PC-9 (cell line): Measurements from ENCODE around the gene PROSER2. TPM values are rescaled to one million over a fixed set of nuclear protein-coding genes. Genes with fewer than 3 reads are reported as not detected.
A peak's percentile ranks its signal among the peaks of the same experiment; 100 is the strongest.

Experiments
- BruUV-seq: library from RNA; stranded (reverse); fragments of 400-500 nt; replicated peaks from 2 replicates; lab custom pipeline; 2021; lab: Mats Ljungman, UMichigan
- CTCF ChIA-PET: fragments of 300-600 bp; sonication (Branson Sonifier 250); formaldehyde crosslinking; loops from one replicate; lab custom pipeline; 2022; ENCODE audit warnings: antibody characterized with exemption; lab: Charles Lee
- POLR2A ChIA-PET: fragments of 300-600 bp; sonication (Branson Sonifier 250); formaldehyde crosslinking; loops from one replicate; lab custom pipeline; 2022; ENCODE audit warnings: antibody characterized with exemption; ENCODE audit not compliant: unreplicated experiment; lab: Charles Lee
- DNase-seq, 2 experiments: peaks; one replicate each; pipeline versions ENCODE4 v3.0.0 to v3.0.0-alpha.2; 2015 to 2022; ENCODE audit warnings: mixed read lengths in 1 of 2
- H2AFZ ChIP-seq: fragments of 200-600 bp; sonication (generic); 2 replicates; pipeline ENCODE4 v1.8.1; 2017; ENCODE audit warnings: antibody characterized with exemption
- H3F3A ChIP-seq: fragments of 200-600 bp; sonication (generic); 2 replicates; pipeline ENCODE4 v1.8.1; 2017; ENCODE audit warnings: antibody characterized with exemption, mild to moderate bottlenecking, low read depth; ENCODE audit not compliant: insufficient read depth
- H3K27ac ChIP-seq: fragments of 200-600 bp; sonication (generic); 2 replicates; pipeline ENCODE4 v1.6.1; 2016; ENCODE audit warnings: mixed run types
- H3K27me3 ChIP-seq: fragments of 200-600 bp; sonication (generic); 2 replicates; pipeline ENCODE4 v1.6.1; 2016; ENCODE audit warnings: low read depth, mixed run types; ENCODE audit not compliant: insufficient read depth
- H3K36me3 ChIP-seq: fragments of 200-600 bp; sonication (generic); 2 replicates; pipeline ENCODE4 v1.6.1; 2016; ENCODE audit warnings: low read depth, mixed run types
- H3K4me1 ChIP-seq: fragments of 200-600 bp; sonication (generic); replicated peaks from 2 replicates; pipeline ENCODE4 v1.6.1; 2016; ENCODE audit warnings: mixed run types; ENCODE audit not compliant: insufficient read depth
- H3K4me2 ChIP-seq: fragments of 200-600 bp; sonication (generic); 2 replicates; pipeline ENCODE4 v1.6.1; 2017; ENCODE audit warnings: mixed run types
- H3K4me3 ChIP-seq: fragments of 200-600 bp; sonication (generic); 2 replicates; pipeline ENCODE4 v1.6.1; 2016; ENCODE audit warnings: mixed run types
- H3K79me2 ChIP-seq: fragments of 200-600 bp; sonication (generic); 2 replicates; pipeline ENCODE4 v1.6.1; 2017; ENCODE audit warnings: low read depth, mixed run types
- H3K9me2 ChIP-seq: fragments of 200-600 bp; sonication (generic); 2 replicates; pipeline ENCODE4 v1.8.1; 2017; ENCODE audit warnings: mild to moderate bottlenecking; ENCODE audit not compliant: insufficient read depth
- H3K9me3 ChIP-seq: fragments of 200-600 bp; sonication (generic); 2 replicates; pipeline ENCODE4 v1.8.1; 2016; ENCODE audit warnings: low read depth; ENCODE audit not compliant: insufficient read depth
- H4K20me1 ChIP-seq: fragments of 200-600 bp; sonication (generic); 2 replicates; pipeline ENCODE4 v1.8.1; 2017; ENCODE audit not compliant: insufficient read depth
- EZH2 ChIP-seq: fragments of 200-600 bp; sonication (generic); IDR thresholded peaks from 2 replicates; pipeline ENCODE4 v1.8.0; 2017; ENCODE audit warnings: antibody characterized with exemption, low read depth
- intact Hi-C: fragments of 100-400 bp; cut with micrococcal nuclease; formaldehyde crosslinking; loops from one replicate; pipeline ENCODE4 v1.10.0; 2022; ENCODE audit not compliant: unreplicated experiment
- total RNA-seq: library from RNA; stranded (reverse); gene quantifications from 2 replicates; pipeline ENCODE4 v1.2.3, GENCODE V29; 2021
- TF ChIP-seq, protein P1 (sequence below): fragments of 200-600 bp; sonication (generic); conservative IDR thresholded peaks from 2 replicates; pipeline ENCODE4 v1.6.1; 2017; ENCODE audit warnings: mixed run types, antibody characterized with exemption, mild to moderate bottlenecking, moderate library complexity

PROSER2 gene
- total RNA-seq, 1 experiment from 2014 or later: 66.6 TPM

DNA sequence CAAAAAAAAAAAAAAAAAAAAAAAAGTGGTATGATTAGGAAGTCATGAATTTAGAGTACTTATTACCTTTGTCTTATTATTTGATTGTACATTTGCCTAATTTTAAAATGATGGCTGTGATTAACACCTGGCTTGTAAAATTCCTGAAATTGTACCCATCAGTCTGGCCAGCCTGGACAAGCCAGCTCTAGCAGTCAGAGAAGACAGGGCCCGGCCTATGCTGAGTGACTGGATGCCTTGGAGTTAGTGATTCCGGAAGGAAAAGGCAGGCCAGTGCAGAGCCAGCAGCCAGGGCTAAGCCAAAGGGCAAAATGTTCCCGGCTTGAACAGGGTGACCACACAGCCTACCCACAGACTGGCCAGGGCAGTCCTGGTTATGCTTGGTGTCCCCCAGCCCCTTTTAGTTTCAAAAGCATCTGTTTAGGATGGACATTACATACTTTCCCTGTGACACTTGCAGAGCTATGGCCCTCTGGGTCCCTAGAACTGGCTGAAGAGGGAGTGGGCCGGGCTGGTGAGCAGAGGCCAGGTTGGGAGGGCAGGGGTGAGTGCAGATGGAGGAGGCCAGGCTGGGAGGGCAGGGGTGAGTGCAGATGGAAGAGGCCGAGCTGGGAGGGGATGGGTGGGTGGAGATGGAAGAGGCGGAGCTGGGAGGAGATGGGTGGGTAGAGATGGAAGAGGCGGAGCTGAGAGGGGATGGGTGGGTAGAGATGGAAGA lies 61.7 kb downstream of the PROSER2 start:
- ChIA-PET CTCF (no interaction called here), POLR2A (no interaction called here)
- Histone ChIP-seq H3K36me3 (no peaks in the 10 kb centered on the region), H3K9me2 (no peaks in the 10 kb centered on the region), H3K27ac (no peak overlapping the region), H3F3A (peaks cover 43% of the 10 kb centered on the region), H4K20me1 (no peaks in the 10 kb centered on the region), H3K27me3 (no peaks in the 10 kb centered on the region), H3K79me2 (no peaks in the 10 kb centered on the region), H3K4me2 (no peak overlapping the region), H3K9me3 (no peaks in the 10 kb centered on the region), H3K4me1 (peaks cover 59% of the 10 kb centered on the region), H3K4me3 (no peak overlapping the region), H2AFZ (no peak overlapping the region)
- no TSS peak for BruUV-seq
- intact Hi-C loops: no loop called here
- DNase-seq: no peak
- TF ChIP-seq, protein P1, sequence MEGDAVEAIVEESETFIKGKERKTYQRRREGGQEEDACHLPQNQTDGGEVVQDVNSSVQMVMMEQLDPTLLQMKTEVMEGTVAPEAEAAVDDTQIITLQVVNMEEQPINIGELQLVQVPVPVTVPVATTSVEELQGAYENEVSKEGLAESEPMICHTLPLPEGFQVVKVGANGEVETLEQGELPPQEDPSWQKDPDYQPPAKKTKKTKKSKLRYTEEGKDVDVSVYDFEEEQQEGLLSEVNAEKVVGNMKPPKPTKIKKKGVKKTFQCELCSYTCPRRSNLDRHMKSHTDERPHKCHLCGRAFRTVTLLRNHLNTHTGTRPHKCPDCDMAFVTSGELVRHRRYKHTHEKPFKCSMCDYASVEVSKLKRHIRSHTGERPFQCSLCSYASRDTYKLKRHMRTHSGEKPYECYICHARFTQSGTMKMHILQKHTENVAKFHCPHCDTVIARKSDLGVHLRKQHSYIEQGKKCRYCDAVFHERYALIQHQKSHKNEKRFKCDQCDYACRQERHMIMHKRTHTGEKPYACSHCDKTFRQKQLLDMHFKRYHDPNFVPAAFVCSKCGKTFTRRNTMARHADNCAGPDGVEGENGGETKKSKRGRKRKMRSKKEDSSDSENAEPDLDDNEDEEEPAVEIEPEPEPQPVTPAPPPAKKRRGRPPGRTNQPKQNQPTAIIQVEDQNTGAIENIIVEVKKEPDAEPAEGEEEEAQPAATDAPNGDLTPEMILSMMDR: no peak
- TF ChIP-seq EZH2: no peak

DNA sequence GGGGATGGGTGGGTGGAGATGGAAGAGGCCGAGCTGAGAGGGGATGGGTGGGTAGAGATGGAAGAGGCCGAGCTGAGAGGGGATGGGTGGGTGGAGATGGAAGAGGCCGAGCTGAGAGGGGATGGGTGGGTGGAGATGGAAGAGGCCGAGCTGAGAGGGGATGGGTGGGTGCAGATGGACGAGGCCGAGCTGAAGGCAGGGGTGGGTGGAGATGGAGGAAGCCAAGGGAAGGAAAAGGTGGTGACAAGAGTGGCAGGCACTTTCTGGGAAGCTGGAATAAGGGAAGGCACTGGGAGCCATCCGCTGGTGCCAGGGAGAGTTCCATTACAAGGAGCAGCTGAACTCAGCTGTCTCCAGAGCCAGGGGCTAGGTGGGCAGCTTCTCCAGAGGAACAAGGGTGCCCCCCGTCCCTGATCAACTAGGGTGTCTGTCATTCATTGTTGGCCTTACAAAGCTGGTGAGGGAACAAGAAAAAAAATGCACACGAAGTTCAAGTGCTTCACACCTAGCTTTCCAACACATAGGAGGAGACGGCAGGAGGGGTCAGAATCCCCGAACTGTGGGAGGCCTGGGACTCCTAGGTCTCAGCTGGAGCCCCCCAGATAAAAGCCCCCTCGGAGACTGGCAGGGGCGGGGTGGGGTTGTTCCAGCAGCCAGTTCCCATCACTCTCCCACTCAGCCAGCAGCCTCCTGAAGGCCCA lies 62.4 kb downstream of the PROSER2 start:
- no TSS peak for BruUV-seq
- Histone ChIP-seq H3K27ac (no peak overlapping the region), H3K4me1 (peaks cover 52% of the 10 kb centered on the region)

GRCh38 chr10:11886138-11886474 lies 63.0 kb downstream of the PROSER2 start:
- Histone ChIP-seq H3K36me3 (no peaks in the 10 kb centered on the region), H3K9me3 (no peaks in the 10 kb centered on the region), H3K4me1 (peaks cover 47% of the 10 kb centered on the region), H3K4me2 (no peak overlapping the region), H3K27me3 (no peaks in the 10 kb centered on the region), H4K20me1 (no peaks in the 10 kb centered on the region), H3K79me2 (no peaks in the 10 kb centered on the region), H3F3A (peaks cover 30% of the 10 kb centered on the region), H3K4me3 (no peak overlapping the region), H3K9me2 (no peaks in the 10 kb centered on the region), H2AFZ (no peak overlapping the region), H3K27ac (peak overlapping the region; percentile 65)
- no TSS peak for BruUV-seq
- POLR2A ChIA-PET: interaction anchor here (0.6 kb wide), 1 partner anchor 10 kb away, joined by 8 read pairs; no protein-coding TSS in a partner anchor
- TF ChIP-seq, protein P1: no peak
- TF ChIP-seq EZH2: no peak
- CTCF ChIA-PET: interaction anchor here (0.9 kb wide), 1 partner anchor 100 kb away, joined by 3 read pairs; no protein-coding TSS in a partner anchor
- intact Hi-C loops: no loop called here
- DNase-seq: no peak

More for the DNA sequence above, 62.4 kb downstream of the PROSER2 start:
- CTCF ChIA-PET: interaction anchor here (0.9 kb wide), 1 partner anchor 101 kb away, joined by 3 read pairs; no protein-coding TSS in a partner anchor
- DNase-seq: no peak
- no peak overlapping the region for H3K4me3 ChIP-seq
- no peak overlapping the region for H2AFZ ChIP-seq
- no peaks in the 10 kb centered on the region for H4K20me1 ChIP-seq
- no peaks in the 10 kb centered on the region for H3K9me3 ChIP-seq
- no peaks in the 10 kb centered on the region for H3K27me3 ChIP-seq
- H3K79me2 ChIP-seq: no peaks in the 10 kb centered on the region
- TF ChIP-seq, protein P1: no peak
- no peak for TF ChIP-seq EZH2
- POLR2A ChIA-PET: interaction anchor here (0.6 kb wide), 1 partner anchor 11 kb away, joined by 8 read pairs; no protein-coding TSS in a partner anchor
- intact Hi-C loops: no loop called here
- no peak overlapping the region for H3K4me2 ChIP-seq
- peaks cover 35% of the 10 kb centered on the region for H3F3A ChIP-seq
- no peaks in the 10 kb centered on the region for H3K9me2 ChIP-seq
- no peaks in the 10 kb centered on the region for H3K36me3 ChIP-seq
